Activated CD4-positive, alpha-beta T cell treated with anti-CD3 and anti-CD28 coated beads, Interleukin-2, amount 50 U/mL, for 48 hours (primary cell): ENCODE measurements around the gene MOG.
"Not testable (repeated sequence)": the region's sequence is repeated elsewhere in the genome, so short reads cannot be mapped to it uniquely, and the experiment has no call there.

ENCODE experiments used
- DNase-seq, 2 experiments: peaks; one replicate each; pipeline ENCODE4 v3.0.0-alpha.2; 2020

Gene MOG

DNA sequence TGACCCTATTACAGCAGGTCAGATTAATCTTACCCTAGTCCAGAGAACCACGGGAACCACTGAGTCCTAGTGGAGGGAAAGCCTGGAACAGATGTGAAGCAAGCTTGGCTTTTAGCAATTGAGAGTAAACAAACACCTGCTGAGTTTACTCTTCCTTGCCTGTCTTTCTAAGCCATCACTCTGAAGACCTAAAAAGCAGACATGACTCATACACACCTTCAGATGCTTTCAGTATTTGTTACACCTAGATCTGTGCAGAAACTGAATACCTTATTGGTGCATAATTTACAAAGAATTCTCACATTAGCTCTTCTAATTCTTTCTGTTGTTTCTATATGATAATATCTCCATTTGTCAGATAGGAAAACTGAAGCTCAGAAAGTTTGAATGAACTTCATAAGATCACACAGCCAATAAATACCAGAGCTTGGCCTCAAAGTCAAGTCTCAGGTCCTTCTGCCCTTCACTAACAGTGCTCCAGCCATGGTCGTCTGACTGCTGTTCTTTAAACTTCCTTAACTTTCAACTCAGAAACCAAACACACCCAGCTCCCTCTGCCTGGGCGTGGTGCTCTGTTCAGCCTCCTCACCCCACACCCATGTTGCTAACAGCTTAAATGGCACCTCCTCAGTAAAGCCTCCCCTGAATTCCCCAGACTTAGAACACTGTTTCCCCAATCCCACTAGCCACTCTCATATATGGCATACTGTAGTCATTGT, 15.3 kb upstream of the MOG start:
- no peak for DNase-seq

DNA sequence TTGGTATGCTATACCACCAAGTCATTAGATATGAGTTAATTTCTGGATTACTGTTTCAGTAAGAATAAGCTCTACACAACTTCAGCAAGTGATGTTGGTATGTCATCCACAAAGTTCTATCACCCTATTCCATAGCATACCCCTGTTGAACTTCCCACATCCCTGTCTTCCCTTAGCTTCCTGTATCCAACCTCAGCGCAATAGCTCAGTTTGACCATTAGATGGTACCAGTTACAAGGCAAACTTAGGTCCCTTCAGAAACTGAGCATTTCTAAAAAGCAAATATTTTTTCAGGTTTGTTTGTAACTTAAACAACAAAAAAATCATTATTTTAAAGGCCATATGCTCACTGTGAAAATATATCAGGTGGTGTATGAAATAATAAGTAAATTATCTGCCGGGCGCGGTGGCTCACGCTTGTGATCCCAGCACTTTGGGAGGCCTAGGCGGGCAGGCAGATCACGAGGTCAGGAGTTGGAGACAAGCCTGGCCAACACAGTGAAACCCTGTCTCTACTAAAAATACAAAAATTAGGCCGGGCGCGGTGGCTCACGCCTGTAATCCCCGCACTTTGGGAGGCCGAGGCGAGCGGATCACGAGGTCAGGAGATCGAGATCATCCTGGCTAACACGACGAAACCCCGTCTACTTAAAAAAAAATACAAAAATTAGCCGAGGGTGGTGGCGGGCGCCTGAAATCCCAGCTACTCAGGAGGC, 8.8 kb upstream of the MOG start:
- DNase-seq = no peak

DNA sequence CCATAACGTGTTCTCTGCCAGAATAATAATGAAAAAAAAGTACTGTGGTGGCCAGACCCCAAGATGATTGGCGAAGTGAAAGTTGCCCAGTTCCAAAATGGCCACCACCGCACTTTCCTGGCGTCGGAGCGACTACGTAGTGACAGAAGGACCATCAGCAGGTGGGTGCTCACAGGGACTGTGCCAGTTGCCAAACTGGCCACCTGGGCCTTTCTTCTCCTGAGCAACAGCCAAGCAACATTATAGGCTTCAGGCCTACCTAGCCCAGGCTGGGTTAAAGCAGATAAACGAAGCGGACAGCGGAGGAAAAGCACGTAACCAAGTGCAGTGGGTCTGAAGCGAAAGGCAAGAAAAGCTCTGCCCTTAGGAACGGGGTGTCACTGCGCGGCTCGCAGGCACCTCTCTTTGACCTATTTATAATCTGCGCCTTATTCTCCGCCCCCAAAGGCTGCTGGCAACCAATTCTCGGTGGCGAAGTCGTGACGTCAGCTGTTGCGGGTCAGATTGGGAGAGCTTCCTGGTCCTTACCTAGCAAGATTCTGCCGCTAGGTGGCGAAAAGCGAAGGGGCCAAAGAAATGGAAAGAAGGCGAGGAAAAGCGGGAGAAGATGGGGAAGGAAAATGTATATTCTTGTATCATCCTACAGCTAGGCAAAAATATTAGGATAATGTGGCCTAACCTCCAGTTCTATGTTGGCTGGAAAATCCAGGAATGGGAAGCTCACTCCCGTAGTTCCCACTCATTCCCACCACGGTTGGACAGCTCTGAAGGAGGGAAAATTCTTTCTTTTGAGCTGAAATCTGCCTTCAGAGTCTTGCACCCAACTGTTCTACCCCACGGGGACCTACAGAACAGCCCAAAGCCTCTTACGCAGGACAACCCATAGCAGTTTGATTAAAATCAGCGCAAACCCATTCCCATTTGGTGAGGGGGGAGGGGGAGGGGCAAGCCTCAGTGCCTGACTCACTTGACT, 6.9 kb upstream of the MOG start:
- peak; percentile 98 to 99 for DNase-seq

DNA sequence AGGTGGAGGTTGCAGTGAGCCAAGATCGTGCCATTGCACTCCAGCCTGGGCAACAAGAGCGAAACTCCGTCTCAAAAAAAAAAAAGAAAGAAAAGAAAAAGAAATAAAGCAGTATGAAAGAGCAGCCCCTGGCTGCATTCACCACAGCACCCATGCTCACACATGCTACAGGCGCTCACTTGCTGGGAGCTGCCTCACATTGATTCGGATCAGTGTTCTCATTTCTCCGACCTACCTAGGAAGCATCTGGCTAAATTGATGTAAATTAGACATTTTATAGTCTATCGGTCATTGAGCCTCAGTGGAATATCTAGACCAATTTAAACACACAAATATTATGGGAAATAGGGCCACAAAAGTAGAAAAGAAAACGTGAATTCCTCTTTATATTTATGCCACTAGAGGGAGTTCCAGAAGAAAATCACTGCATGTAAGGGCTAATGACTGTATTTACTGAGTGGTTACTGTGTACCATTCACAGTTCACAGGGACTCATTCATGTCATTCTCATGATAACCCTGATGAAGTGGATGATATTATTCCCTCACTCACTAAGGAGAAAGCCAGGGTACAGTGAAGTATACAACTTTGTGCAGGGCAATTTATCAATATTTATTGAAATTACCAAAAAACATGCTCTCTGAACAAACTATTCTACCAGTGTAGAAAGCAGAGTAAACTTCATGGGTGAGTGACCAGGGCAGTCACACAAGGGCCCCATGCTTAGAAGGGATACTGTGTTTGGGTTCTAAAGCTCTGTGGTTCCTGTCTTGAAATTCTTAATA, 5.3 kb upstream of the MOG start:
- DNase-seq = no peak

DNA sequence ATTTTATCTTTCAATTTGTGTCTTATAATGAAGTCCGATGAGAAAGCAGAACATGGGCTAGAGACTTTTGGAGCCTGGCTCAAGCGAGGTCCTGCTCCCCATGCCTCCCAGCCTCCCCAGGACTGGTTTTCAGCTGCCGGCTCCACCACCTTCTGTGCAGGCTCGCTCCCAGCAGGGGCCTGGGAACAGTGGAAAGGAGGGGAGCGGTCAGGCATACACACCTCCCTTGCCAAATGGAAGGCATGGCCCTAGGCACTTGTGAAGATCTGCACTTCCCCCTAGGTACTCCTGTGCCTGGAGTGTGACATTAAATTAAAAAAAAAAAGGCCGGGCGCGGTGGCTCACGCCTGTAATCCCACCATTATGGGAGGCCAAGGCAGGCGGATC, 4.7 kb upstream of the MOG start:
- DNase-seq = no peak

DNA sequence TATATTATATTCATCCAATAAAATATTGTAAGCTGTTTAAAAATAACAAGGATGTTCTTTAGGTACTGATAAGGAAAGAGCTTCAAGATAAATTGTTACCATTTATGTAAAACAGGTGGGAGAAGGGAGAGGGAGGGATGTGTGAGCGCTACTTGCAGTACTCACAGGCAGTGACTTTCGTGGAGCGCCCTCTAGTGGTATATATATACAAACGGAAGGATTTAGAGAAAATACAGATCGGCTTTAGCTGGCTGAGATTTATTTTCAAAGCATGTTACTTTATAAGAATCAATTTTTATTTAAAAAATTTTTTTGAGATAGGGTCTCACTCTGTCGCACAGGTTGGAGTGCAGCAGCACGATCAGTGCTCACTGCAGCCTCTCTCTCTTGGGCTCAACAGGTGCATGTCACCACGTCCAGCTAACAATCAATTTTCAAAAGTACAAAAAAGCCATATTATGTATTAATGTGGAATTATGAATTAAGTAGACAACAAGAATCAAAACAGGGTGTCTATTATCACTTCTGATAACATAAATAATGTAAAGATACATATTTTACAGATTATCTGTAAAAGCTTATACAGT, 3.3 kb upstream of the MOG start:
- DNase-seq = peak; percentile 21 to 34

DNA sequence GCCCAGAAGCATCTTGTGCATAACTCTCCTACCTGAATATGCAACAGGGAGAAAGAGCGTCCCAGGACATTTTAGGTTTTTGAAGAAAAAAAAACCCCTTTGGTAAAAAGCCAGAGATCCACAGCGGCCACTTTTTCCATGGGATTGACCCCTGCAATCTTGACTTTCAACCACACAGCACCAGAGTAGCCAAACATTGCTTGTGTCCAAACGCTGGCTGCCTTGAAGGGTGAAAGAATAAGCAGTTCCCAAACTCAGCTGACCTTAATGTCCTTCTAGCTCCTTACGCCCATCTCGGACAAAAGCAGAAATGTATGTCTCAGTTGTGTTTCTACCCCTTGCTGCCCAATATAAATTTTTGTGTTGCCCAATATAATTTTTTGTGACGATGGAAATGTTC, 1.2 kb upstream of the MOG start:
- no peak for DNase-seq

DNA sequence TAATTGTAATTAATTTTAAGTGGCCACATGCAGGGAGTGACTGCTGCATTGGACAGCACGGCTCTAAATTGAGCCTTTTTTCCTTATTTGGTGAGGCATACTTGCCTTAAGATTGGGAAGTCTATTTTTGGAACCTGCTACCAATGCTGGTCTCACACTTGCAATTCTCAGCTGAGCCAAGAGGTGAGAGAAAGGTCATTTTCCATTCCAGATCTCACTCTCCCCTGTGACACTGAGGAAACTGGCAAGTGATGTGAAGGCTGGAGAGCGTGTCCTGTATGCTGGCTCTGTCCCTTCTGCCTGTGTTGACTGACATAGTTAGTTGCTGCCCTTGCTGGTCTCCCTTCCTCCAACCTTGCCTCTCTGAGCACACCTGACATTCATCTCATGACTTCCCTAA, 735 bp upstream of the MOG start:
- no peak for DNase-seq

DNA sequence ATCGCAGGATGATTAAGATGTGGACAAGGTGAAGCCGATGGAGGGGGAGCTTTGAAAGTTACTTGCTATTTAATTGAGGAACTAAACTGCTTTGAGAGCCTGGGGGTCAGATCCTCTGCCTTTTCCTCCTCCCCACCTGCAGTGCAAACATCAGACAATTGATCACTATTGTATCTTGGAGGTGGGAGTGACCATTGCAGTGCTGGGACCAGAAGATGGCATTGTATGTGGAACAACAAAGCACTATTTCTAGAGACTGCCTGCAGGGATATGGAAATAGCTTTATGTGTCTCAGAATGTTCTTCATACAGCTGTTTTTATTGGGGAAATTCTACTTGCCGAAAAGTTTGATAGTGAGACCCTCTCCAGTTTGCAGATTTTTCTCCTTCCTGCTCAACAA, 4.2 kb downstream of the MOG start:
- no peak for DNase-seq

DNA sequence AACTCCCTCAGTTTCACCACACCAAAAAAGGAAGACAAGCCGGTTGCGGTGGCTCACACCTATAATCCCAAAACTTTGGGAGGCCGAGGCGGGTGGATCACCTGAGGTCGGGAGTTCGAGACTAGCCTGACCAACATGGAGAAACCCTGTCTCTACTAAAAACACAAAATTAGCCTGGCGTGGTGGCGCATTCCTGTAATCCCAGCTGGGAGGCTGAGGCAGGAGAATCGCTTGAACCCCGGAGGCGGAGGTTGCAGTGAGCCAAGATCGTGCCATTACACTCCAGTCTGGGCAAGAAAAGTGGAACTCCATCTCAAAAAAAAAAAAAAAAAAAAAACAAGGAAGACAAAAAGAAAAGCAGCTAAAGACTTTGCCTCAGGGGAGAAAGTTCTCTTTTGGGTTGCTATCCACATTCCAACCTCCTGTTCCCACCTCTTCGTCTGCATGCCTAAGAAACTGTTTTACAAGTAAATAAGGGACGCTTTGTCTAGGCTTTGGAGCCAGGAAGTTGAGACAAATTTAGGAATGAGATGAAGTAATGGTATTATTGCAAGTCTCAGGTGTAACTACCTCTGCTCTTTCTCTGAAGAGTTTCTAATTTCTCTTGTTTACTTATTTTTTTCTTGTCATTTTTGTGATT, 4.7 kb downstream of the MOG start:
- DNase-seq = not testable (repeated sequence)

DNA sequence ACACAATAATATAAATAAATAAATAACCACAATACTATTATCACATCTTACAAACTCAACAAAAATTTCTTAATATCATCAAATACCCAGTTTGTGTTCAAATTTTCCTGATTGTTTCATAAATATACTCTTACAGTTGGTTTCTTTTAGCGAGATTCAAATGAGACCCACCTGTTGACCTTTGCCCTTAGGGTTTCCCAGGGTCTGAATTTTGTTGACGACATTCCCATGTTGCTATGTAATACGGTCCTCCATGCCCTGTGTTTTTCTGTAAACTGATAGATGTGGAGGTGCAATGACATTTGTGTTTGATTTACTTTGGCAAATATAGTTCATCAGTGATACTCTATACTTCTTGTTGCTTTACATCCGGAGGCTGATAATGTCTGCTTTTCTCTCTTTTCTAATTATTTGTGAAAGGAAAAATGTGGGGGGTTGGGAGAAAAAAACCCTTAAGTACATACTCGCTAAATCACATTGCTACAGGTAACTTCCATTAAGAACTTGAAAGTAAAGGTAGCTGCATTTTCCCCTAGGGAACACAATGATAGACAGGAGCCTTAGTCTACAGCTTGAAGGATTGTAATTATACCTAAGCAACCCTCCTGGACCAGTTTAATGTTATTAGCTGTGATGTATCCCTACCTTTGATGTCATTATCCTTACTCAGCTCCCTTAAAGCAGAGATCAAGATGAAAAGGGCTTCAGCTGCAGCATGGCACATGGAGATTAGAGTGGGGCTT, 6.6 kb downstream of the MOG start:
- no peak for DNase-seq

DNA sequence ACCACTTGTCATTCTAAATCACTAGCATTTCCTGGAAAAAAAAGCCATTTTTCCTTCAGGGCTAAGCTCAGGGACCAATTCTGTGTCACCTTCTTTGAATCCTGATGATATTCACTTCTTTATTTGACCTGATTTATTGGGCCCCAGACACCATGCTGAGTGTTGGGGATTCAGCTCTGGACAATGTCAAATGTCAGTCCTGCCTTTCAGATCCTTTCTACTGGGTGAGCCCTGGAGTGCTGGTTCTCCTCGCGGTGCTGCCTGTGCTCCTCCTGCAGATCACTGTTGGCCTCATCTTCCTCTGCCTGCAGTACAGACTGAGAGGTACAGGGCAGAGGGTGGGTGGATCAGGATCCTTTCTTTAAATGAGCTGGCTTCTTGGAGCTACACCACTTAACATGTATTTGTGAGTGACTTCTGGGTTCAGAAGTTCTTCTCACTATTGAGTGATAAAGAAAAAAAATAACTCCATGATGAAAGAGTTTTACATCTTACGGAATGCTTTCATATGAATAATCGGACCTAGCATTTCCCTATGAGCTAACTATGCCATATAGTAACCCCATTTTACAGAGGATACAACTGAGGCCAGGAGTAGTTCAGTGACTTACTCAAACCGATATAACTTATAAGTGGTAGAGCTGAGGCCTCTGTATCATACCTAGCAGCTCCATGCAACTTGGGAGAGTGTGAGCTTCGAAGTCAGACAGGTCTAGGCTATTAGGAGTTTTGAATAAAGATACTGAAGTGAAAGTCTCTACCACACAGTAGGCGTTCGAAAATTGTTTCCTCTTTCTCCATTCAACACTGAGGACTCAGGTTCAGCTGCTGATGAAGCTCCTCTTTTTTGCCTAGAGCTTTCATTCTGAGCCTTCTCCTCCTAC, 9.3 kb downstream of the MOG start:
- no peak for DNase-seq

DNA sequence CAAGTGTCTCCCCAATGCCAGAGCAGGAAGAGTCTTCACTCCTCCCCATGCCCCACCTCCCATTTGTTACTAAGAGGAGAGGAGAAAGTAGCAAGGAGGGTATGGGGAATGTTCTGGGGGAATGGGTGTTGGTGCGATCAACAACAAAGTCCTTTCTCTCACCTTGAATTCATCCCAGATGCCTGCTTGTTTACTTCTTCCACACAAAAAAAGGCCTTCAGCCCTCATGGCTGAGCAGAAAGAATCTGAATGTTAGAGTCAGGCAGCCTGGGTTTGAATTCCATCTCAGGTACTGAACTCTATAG, 9.9 kb downstream of the MOG start:
- DNase-seq = no peak

DNA sequence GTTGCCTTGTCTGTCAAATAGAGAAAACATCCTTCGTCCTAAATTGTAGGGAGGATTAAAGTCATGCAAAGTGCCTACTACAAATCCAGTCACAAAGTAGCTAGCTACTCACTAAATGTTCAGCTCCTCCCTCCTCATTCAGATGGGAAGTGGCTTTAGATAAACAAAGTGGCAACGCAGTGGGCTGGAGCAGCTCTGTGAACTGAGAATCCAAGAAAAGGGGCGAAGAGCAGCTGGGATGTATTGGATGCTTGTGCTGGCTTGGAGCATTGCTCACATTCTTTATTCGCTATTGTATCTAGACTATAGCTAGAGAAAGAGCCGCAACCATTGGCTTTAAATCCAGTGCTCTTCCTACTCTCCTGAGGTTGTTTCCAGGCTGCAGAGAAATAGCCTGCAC, 10.3 kb downstream of the MOG start:
- DNase-seq = no peak

DNA sequence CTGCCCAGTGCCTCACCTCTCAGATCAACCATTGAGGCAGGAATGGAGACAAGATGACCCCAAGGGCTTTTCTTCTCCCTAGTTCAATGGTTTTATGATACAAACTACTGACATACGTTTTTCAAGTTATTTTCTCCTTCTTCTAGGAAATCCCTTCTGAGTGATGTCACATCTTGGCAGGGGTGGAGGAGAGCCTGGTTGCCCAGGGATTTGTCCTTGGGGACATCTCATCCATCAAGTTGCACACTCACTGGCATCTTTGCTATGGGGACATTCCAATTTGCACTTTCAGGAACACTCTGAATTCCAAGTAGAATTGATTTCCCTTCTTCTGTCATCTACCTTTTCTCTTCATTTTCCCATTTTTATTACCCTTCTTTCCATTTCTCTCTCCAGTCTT, 14.1 kb downstream of the MOG start:
- DNase-seq = no peak

DNA sequence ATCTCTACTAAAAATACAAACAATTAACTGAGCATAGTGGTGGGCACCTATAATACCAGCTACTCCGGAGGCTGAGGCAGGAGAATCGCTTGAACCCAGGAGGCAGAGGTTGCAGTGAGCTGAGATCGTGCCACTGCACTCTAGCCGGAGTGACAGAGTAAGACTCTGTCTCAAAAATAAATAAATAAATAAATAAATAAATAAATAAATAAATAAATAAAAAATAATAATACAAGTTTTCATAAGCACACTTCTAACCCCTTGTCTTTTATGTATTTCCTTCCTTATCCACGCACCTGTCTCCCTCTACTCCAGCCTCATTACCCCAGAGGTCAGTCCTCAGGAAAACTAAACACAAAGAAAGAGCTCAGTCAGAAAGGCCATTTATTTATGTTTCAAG, 15.2 kb downstream of the MOG start:
- not testable (repeated sequence) for DNase-seq

DNA sequence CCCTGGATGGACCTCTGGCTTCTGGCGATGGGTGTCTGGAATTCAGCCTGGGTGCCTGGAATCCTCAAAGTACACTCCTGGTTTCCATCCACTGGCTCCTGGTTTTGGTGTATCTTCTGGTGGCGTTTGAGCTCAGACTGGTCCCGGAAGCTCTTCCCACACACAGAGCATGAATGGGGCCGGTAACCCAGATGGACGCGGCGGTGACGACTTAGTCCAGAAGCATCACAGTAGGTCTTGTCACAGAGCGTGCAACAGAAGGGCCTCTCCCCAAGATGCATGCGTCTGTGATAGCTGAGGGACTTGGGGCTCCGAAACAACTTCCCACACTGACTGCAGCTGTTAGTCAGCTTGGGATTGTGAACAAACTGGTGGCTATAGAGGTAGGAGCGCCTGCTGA, 16.3 kb downstream of the MOG start:
- DNase-seq = no peak

DNA sequence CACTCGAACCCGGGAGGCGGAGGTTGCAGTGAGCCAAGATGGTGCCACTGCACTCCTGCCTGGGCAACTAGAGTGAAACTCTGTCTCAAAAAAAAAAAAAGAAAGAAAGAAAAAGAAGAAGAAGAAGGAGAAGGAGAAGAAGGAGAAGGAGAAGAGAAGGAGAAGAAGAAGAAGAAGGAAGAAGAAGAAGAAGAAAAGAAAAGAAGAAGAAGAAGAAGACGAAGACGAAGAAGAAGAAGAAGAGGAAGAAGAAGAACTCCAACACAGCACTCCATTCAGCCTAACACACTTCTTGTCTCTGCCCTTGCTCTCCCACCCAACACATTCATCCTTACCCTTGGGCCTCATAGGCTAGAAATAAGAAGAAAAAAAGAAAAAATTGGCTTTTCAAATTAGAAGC, 17.1 kb downstream of the MOG start:
- no peak for DNase-seq

DNA sequence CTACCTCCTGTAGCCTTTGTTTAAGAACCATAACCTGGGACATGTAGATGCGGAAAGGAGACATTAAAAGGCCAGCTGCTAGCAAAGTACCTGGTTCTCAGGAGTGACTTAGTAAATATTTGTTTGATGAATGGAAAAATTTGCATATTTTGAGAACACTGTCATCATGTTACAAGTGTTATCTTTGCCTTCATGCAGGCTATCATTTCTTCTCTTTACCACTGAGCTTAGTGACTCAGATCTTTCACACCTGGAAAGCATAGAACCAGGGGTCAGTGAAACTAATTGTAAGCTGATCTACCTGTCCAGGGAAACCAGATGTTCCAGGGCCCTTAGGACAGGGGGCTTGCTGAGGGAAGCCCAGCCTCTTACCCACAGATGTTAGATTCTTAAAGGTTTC, 18.7 kb downstream of the MOG start:
- no peak for DNase-seq

DNA sequence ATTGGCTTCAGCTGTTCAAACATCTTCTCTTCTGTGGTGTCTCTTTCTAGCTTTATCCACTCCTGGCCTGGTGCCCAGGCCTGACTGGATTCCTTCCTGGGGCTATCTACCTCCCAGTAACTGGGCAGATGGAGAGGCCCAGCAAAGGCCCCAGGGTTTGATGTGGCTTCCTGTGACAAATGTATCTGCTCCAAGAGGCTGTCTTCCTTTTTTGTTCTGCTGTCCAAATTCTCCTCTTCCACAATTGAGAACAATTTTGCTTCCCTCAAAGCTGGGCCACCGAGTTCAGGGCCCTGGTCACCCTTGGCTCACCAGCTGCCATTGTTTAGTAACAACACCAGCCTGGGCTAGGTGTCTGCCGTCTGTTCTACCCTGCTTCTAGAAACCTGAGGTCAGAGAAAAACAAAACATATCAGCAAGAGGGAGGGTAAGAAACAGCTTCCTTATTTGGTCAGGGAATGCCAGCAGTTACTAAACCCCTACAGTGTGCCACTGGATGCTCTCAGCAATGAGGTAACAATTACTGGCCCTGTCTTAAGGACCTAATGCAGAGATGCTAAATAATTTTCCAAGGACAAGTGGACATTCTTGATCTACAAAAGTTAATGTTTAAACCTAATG, 20.2 kb downstream of the MOG start:
- no peak for DNase-seq
